HFF-Myc (cell line): ENCODE results near the gene PHLPP1.

Experiments used
- DNase-seq: peaks from one replicate; pipeline ENCODE4 v3.0.0-alpha.2; 2011; ENCODE audit warnings: low read depth; ENCODE audit errors: extremely low read depth
- H3K4me3 ChIP-seq: replicated peaks from 2 replicates; pipeline ENCODE4 v1.5.1; 2011; ENCODE audit warnings: low read depth, mild to moderate bottlenecking, control low read depth, low read length
- CTCF ChIP-seq: IDR thresholded peaks from 2 replicates; pipeline ENCODE4 v1.5.1; 2012; ENCODE audit warnings: mild to moderate bottlenecking, low read depth, low read length, control low read depth; ENCODE audit errors: missing control alignments

PHLPP1 gene

GRCh38 chr18:62918361-62918760 is 203.0 kb downstream of the PHLPP1 start:
- DNase-seq: no peak
- no peak for TF ChIP-seq CTCF

GRCh38 chr18:62919109-62919838 is 203.9 kb downstream of the PHLPP1 start:
- TF ChIP-seq CTCF: no peak
- H3K4me3 ChIP-seq: no peak overlapping the region
- DNase-seq: no peak

More at GRCh38 chr18:62918361-62918760, 203.0 kb downstream of the PHLPP1 start:
- H3K4me3 ChIP-seq: no peak overlapping the region

GRCh38 chr18:62925031-62925688 is 209.8 kb downstream of the PHLPP1 start:
- TF ChIP-seq CTCF: no peak
- no peak for DNase-seq
- no peak overlapping the region for H3K4me3 ChIP-seq

GRCh38 chr18:62928326-62928725 is 213.0 kb downstream of the PHLPP1 start:
- TF ChIP-seq CTCF: no peak

GRCh38 chr18:62933261-62933887 is 218.0 kb downstream of the PHLPP1 start:
- TF ChIP-seq CTCF: no peak
- no peak overlapping the region for H3K4me3 ChIP-seq
- DNase-seq: no peak

More at GRCh38 chr18:62928326-62928725, 213.0 kb downstream of the PHLPP1 start:
- H3K4me3 ChIP-seq: no peak overlapping the region
- DNase-seq: peak; percentile 20

GRCh38 chr18:62935994-62936393 is 220.7 kb downstream of the PHLPP1 start:
- H3K4me3 ChIP-seq: no peak overlapping the region
- TF ChIP-seq CTCF: no peak
- no peak for DNase-seq
